ENCODE measurements around the gene NTRK3. TPM values are rescaled to one million over a fixed set of nuclear protein-coding genes. Genes with fewer than 3 reads are reported as not detected.

The NTRK3 gene
- total and polyA plus RNA-seq, 2 of the 13 experiments (the other 11 are each of a cell fraction or from before 2014, with no cell fraction given): not detected

DNA sequence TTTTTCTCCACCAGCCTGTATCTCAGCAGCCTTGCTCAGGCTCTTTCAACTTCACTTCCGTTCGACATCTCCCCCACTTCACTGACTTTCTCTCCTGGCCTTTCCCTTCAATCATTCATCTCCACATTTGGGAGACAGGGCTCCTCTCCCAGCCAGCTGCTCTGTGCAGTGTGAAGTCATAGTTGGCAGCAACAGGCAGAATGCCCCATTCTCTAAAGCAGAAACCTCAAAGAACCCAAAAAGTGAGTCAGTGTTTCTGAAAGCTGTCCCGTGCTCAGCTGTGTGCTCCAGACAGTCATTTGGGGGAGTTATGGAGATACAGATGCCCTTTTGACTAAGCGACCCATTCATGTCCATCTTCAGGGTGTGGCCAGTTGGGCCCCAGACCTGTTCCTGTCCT lies 54.3 kb downstream of the NTRK3 start:
- CTCF ChIA-PET (ENCODE audit: low intra/inter-chr PET ratio, low total read pairs): no interaction called here
- TF ChIP-seq ZFAT (CRISPR knock-in tag; conservative IDR thresholded peaks at IDR 0.05) (no peak), RFXAP (CRISPR knock-in tag; IDR thresholded peaks at IDR 0.05; ENCODE audit: borderline replicate concordance) (no peak), SMC3 (IDR thresholded peaks at IDR 0.05; ENCODE audit: low read length) (no peak), CREB1 (IDR thresholded peaks at IDR 0.05) (no peak), CREB1 (CRISPR knock-in tag; IDR thresholded peaks at IDR 0.05) (no peak), HOXA9 (CRISPR knock-in tag; IDR thresholded peaks at IDR 0.05; ENCODE audit: borderline replicate concordance) (no peak), SP5 (CRISPR knock-in tag; IDR thresholded peaks at IDR 0.05; ENCODE audit: borderline replicate concordance, low read depth) (no peak), TMF1 (CRISPR knock-in tag; IDR thresholded peaks at IDR 0.05; ENCODE audit: low read depth) (no peak), ZNF644 (CRISPR knock-in tag; IDR thresholded peaks at IDR 0.05; ENCODE audit: low read depth) (no peak), FLYWCH1 (CRISPR knock-in tag; IDR thresholded peaks at IDR 0.05) (no peak), RORA (CRISPR knock-in tag; IDR thresholded peaks at IDR 0.05) (no peak), ZNF790 (CRISPR knock-in tag; IDR thresholded peaks at IDR 0.05; ENCODE audit: borderline replicate concordance) (no peak), ZNF292 (CRISPR knock-in tag; IDR thresholded peaks at IDR 0.05; ENCODE audit: borderline replicate concordance, low read depth) (no peak)
- TF ChIP-seq, protein P1, sequence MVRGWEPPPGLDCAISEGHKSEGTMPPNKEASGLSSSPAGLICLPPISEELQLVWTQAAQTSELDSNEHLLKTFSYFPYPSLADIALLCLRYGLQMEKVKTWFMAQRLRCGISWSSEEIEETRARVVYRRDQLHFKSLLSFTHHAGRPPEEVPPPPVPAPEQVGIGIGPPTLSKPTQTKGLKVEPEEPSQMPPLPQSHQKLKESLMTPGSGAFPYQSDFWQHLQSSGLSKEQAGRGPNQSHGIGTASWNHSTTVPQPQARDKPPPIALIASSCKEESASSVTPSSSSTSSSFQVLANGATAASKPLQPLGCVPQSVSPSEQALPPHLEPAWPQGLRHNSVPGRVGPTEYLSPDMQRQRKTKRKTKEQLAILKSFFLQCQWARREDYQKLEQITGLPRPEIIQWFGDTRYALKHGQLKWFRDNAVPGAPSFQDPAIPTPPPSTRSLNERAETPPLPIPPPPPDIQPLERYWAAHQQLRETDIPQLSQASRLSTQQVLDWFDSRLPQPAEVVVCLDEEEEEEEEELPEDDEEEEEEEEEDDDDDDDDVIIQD (CRISPR knock-in tag; IDR thresholded peaks at IDR 0.05; ENCODE audit: low read depth): no peak
- TF ChIP-seq, protein P2, sequence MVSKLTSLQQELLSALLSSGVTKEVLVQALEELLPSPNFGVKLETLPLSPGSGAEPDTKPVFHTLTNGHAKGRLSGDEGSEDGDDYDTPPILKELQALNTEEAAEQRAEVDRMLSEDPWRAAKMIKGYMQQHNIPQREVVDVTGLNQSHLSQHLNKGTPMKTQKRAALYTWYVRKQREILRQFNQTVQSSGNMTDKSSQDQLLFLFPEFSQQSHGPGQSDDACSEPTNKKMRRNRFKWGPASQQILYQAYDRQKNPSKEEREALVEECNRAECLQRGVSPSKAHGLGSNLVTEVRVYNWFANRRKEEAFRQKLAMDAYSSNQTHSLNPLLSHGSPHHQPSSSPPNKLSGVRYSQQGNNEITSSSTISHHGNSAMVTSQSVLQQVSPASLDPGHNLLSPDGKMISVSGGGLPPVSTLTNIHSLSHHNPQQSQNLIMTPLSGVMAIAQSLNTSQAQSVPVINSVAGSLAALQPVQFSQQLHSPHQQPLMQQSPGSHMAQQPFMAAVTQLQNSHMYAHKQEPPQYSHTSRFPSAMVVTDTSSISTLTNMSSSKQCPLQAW (CRISPR knock-in tag; IDR thresholded peaks at IDR 0.05): no peak
- TF ChIP-seq, protein P3, sequence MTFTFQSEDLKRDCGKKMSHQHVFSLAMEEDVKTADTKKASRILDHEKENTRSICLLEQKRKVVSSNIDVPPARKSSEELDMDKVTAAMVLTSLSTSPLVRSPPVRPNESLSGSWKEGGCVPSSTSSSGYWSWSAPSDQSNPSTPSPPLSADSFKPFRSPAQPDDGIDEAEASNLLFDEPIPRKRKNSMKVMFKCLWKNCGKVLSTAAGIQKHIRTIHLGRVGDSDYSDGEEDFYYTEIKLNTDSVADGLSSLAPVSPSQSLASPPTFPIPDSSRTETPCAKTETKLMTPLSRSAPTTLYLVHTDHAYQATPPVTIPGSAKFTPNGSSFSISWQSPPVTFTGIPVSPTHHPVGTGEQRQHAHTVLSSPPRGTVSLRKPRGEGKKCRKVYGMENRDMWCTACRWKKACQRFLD (CRISPR knock-in tag; IDR thresholded peaks at IDR 0.05; ENCODE audit: borderline replicate concordance): no peak
- TF ChIP-seq, protein P4, sequence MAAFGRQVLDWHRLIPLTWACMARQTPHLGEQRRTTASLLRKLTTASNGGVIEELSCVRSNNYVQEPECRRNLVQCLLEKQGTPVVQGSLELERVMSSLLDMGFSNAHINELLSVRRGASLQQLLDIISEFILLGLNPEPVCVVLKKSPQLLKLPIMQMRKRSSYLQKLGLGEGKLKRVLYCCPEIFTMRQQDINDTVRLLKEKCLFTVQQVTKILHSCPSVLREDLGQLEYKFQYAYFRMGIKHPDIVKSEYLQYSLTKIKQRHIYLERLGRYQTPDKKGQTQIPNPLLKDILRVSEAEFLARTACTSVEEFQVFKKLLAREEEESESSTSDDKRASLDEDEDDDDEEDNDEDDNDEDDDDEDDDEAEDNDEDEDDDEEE (CRISPR knock-in tag; IDR thresholded peaks at IDR 0.05): no peak

More for the DNA sequence above, 54.3 kb downstream of the NTRK3 start:
- no peak overlapping the region for H3K27ac ChIP-seq (ENCODE audit: extremely low read length, insufficient read depth, low read length)
- no peaks in the 10 kb centered on the region for H3K9me3 ChIP-seq (ENCODE audit: low read length)
- no peaks in the 10 kb centered on the region for H4K20me1 ChIP-seq (ENCODE audit: insufficient read depth, low read length)
- H2AFZ ChIP-seq (ENCODE audit: low read length): no peak overlapping the region
- intact Hi-C loops (cut with micrococcal nuclease; ENCODE audit: unreplicated experiment): no loop called here
- DNase-seq (ENCODE audit: low spot score) (no peak), FAIRE-seq (no peak), ATAC-seq (no peak)
- H3K79me2 ChIP-seq (ENCODE audit: insufficient read depth, low read length): no peaks in the 10 kb centered on the region
- BruUV-seq (replicated peaks): no TSS peak
- no peaks in the 10 kb centered on the region for H3K4me1 ChIP-seq (ENCODE audit: insufficient read depth, low read length)
- H3K9ac ChIP-seq (ENCODE audit: insufficient read depth, low read depth, low read length): no peak overlapping the region
- POLR2A ChIA-PET: no interaction called here
- in situ Hi-C loops (cut with HindIII; ENCODE audit: extremely low pct_ligation_motif_present, low pct_unique_long_range_greater_than_20kb): no loop called here
- 3% methylated on average over 4 of the region's 4 CpGs for WGBS (ENCODE audit: low lambda C conversion rate)
- no peak overlapping the region for H3K4me3 ChIP-seq (replicated peaks in 1 of 3; ENCODE audit: insufficient read depth in 1 of 3, low read depth in 2 of 3, low read length in 3 of 3)
- H3K27me3 ChIP-seq (ENCODE audit: control insufficient read depth in 1 of 2, insufficient read depth in 2 of 2, low read length in 2 of 2): peaks cover 0 to 4% of the 10 kb centered on the region in 2 experiments; a peak in 1 of 5 replicates
- no peaks in the 10 kb centered on the region for H3K36me3 ChIP-seq (replicated peaks in 1 of 2; ENCODE audit: control insufficient read depth in 1 of 2, insufficient read depth in 2 of 2, low read length in 2 of 2)
- H3K4me2 ChIP-seq (ENCODE audit: low read depth, low read length): no peak overlapping the region
